Midbrain (tissue), 1 donor: ENCODE data around the gene GLMN.

Experiments used
- DNase-seq: peaks from one replicate; lab custom pipeline; 2025; lab: John Stamatoyannopoulos, UW

The GLMN gene

GRCh38 chr1:92298573-92299476, at the start of gene GLMN, which contains the start of gene RPAP2:
GLMN (minus strand) TSS chr1:92298987; CDS start chr1:92297999, 988 bp downstream.
RPAP2 (plus strand) TSS chr1:92299059; CDS start chr1:92299074, 15 bp downstream.
- peak; percentile 89 for DNase-seq

- no peak for DNase-seq
Observed at GRCh38 chr1:92346866-92347640, 48.3 kb upstream of the GLMN start.

GRCh38 chr1:92343061-92343460, 44.3 kb upstream of the GLMN start:
- DNase-seq: no peak

GRCh38 chr1:92342401-92342800, 43.6 kb upstream of the GLMN start:
- DNase-seq: no peak

GRCh38 chr1:92340154-92340553, 41.4 kb upstream of the GLMN start:
- no peak for DNase-seq

- DNase-seq: no peak
Observed at GRCh38 chr1:92333668-92334067, 34.9 kb upstream of the GLMN start.

- no peak for DNase-seq
Observed at GRCh38 chr1:92329347-92330129, 30.8 kb upstream of the GLMN start.

GRCh38 chr1:92327794-92328193, 29.0 kb upstream of the GLMN start:
- DNase-seq: no peak

GRCh38 chr1:92326681-92327080, 27.9 kb upstream of the GLMN start:
- no peak for DNase-seq

GRCh38 chr1:92324784-92325183, 26.0 kb upstream of the GLMN start:
- no peak for DNase-seq

- no peak for DNase-seq
Observed at GRCh38 chr1:92323473-92324453, 25.0 kb upstream of the GLMN start.

GRCh38 chr1:92317836-92318493, 19.2 kb upstream of the GLMN start:
- no peak for DNase-seq

- DNase-seq: no peak
Observed at GRCh38 chr1:92315766-92316599, 17.2 kb upstream of the GLMN start.

- no peak for DNase-seq
Observed at GRCh38 chr1:92314024-92314423, 15.2 kb upstream of the GLMN start.

- DNase-seq: peak; percentile 34
Observed at GRCh38 chr1:92310185-92310597, 11.4 kb upstream of the GLMN start.

- DNase-seq: no peak
Observed at GRCh38 chr1:92307980-92308379, 9.2 kb upstream of the GLMN start.

- no peak for DNase-seq
Observed at GRCh38 chr1:92306020-92306419, 7.2 kb upstream of the GLMN start.

GRCh38 chr1:92301021-92301420, 2.2 kb upstream of the GLMN start:
- DNase-seq: no peak

GRCh38 chr1:92299477-92300150, 827 bp upstream of the GLMN start:
- no peak for DNase-seq
